SK-N-SH treated with all-trans-retinoic acid at 6 μM for 48 hours (cell line): ENCODE results near the gene AMBN.

Experiments
- ATAC-seq: fragments of 200-7000 bp; cut with Tn5 transposase; 3 replicates; pipeline ENCODE4 v1.9.1; 2020; ENCODE audit warnings: mild to moderate bottlenecking, moderate library complexity
- ARNTL ChIP-seq: fragments of 450-650 bp; formaldehyde crosslinking; IDR thresholded peaks from 2 replicates; pipeline ENCODE4 v1.5.0; 2020; ENCODE audit warnings: low read depth, mild to moderate bottlenecking, moderate library complexity, borderline replicate concordance
- BACH2 ChIP-seq: fragments of 250-450 bp; sonication (Bioruptor Pico); IDR thresholded peaks from 2 replicates; pipeline ENCODE4 v1.9.0; 2021; ENCODE audit warnings: mild to moderate bottlenecking, borderline replicate concordance
- CREB5 ChIP-seq: fragments of 250-450 bp; sonication (Bioruptor Pico); IDR thresholded peaks from 2 replicates; pipeline ENCODE4 v1.5.1; 2020; ENCODE audit warnings: low read depth, mild to moderate bottlenecking, moderate library complexity
- CSRNP3 ChIP-seq: fragments of 250-450 bp; sonication (Bioruptor Pico); IDR thresholded peaks from 2 replicates; pipeline ENCODE4 v1.5.1; 2021; ENCODE audit warnings: mild to moderate bottlenecking, moderate library complexity
- ESRRG ChIP-seq: fragments of 250-450 bp; sonication (Bioruptor Pico); IDR thresholded peaks from 2 replicates; pipeline ENCODE4 v1.6.1; 2021; ENCODE audit warnings: mild to moderate bottlenecking
- GLIS3 ChIP-seq: fragments of 250-450 bp; sonication (Bioruptor Pico); IDR thresholded peaks from 2 replicates; pipeline ENCODE4 v1.5.0; 2020; ENCODE audit warnings: mild to moderate bottlenecking, moderate library complexity
- ISL1 ChIP-seq: fragments of 250-450 bp; sonication (Bioruptor Pico); IDR thresholded peaks from 2 replicates; pipeline ENCODE4 v2.1.2; 2022; ENCODE audit warnings: mild to moderate bottlenecking, moderate library complexity
- OSR1 ChIP-seq: fragments of 250-450 bp; sonication (Bioruptor Pico); IDR thresholded peaks from 2 replicates; pipeline ENCODE4 v1.8.0; 2022; ENCODE audit warnings: moderate library complexity, mild to moderate bottlenecking, inconsistent platforms
- POU6F1 ChIP-seq: fragments of 250-450 bp; sonication (Bioruptor Pico); IDR thresholded peaks from 2 replicates; pipeline ENCODE4 v1.8.0; 2021; ENCODE audit warnings: low read depth, mild to moderate bottlenecking, moderate library complexity, borderline replicate concordance
- PPARA ChIP-seq: fragments of 250-450 bp; sonication (Bioruptor Pico); IDR thresholded peaks from 2 replicates; pipeline ENCODE4 v1.5.0; 2020; ENCODE audit warnings: mild to moderate bottlenecking, borderline replicate concordance
- RARB ChIP-seq: fragments of 250-450 bp; sonication (Bioruptor Pico); IDR thresholded peaks from 2 replicates; pipeline ENCODE4 v1.8.0; 2021; ENCODE audit warnings: mild to moderate bottlenecking, moderate library complexity
- SNAI2 ChIP-seq: fragments of 250-450 bp; sonication (Bioruptor Pico); IDR thresholded peaks from 2 replicates; pipeline ENCODE4 v1.5.0; 2020; ENCODE audit warnings: mild to moderate bottlenecking, moderate library complexity
- TCF4 ChIP-seq: fragments of 250-450 bp; sonication (Bioruptor Pico); IDR thresholded peaks from 2 replicates; pipeline ENCODE4 v1.8.0; 2021; ENCODE audit warnings: mild to moderate bottlenecking, moderate library complexity, borderline replicate concordance
- TOX ChIP-seq: fragments of 250-450 bp; sonication (Bioruptor Pico); IDR thresholded peaks from 2 replicates; pipeline ENCODE4 v1.8.0; 2021; ENCODE audit warnings: mild to moderate bottlenecking, moderate library complexity, borderline replicate concordance
- TSHZ2 ChIP-seq: fragments of 250-450 bp; sonication (Bioruptor Pico); IDR thresholded peaks from 2 replicates; pipeline ENCODE4 v1.5.0; 2020; ENCODE audit warnings: mild to moderate bottlenecking, moderate library complexity
- ZC3H10 ChIP-seq: fragments of 250-450 bp; sonication (Bioruptor Pico); IDR thresholded peaks from 2 replicates; pipeline ENCODE4 v1.5.1; 2021; ENCODE audit warnings: mild to moderate bottlenecking, moderate library complexity
- ZFP3 ChIP-seq: fragments of 250-450 bp; sonication (Bioruptor Pico); IDR thresholded peaks from 2 replicates; pipeline ENCODE4 v1.5.0; 2020; ENCODE audit warnings: mild to moderate bottlenecking, moderate library complexity
- ZFP30 ChIP-seq: fragments of 450-650 bp; formaldehyde crosslinking; IDR thresholded peaks from 2 replicates; pipeline ENCODE4 v1.5.0; 2022; ENCODE audit warnings: mild to moderate bottlenecking, moderate library complexity
- ZNF565 ChIP-seq: fragments of 450-650 bp; formaldehyde crosslinking; conservative IDR thresholded peaks from 2 replicates; pipeline ENCODE4 v1.5.0; 2020; ENCODE audit warnings: low read depth, mild to moderate bottlenecking, moderate library complexity
- ZNF70 ChIP-seq: fragments of 450-650 bp; formaldehyde crosslinking; IDR thresholded peaks from 2 replicates; pipeline ENCODE4 v1.5.0; 2020; ENCODE audit warnings: mild to moderate bottlenecking, moderate library complexity
- ZNF8 ChIP-seq: fragments of 450-650 bp; formaldehyde crosslinking; IDR thresholded peaks from 2 replicates; pipeline ENCODE4 v1.5.0; 2020; ENCODE audit warnings: mild to moderate bottlenecking, moderate library complexity

AMBN gene

GRCh38 chr4:70583952-70584834, 7.9 kb upstream of the AMBN start:
- TF ChIP-seq ZNF565 (no peak), CSRNP3 (CRISPR knock-in tag) (no peak), RARB (CRISPR knock-in tag) (no peak), PPARA (CRISPR knock-in tag) (no peak), OSR1 (CRISPR knock-in tag) (no peak), ZFP30 (CRISPR knock-in tag) (no peak), TSHZ2 (CRISPR knock-in tag) (no peak), ZFP3 (CRISPR knock-in tag) (no peak), ZNF70 (no peak), ARNTL (CRISPR knock-in tag) (no peak), TOX (CRISPR knock-in tag) (no peak), TCF4 (CRISPR knock-in tag) (no peak), ZC3H10 (CRISPR knock-in tag) (no peak), GLIS3 (CRISPR knock-in tag) (no peak), ZNF8 (CRISPR knock-in tag) (no peak), SNAI2 (CRISPR knock-in tag) (no peak), BACH2 (CRISPR knock-in tag) (no peak), POU6F1 (CRISPR knock-in tag) (no peak), CREB5 (CRISPR knock-in tag) (no peak), ESRRG (CRISPR knock-in tag) (no peak)
- ATAC-seq: no peak

GRCh38 chr4:70586841-70587240, 5.2 kb upstream of the AMBN start:
- ATAC-seq: no peak
- TF ChIP-seq BACH2 (CRISPR knock-in tag): no peak
- no peak for TF ChIP-seq CREB5 (CRISPR knock-in tag)
- TF ChIP-seq POU6F1 (CRISPR knock-in tag): no peak
- no peak for TF ChIP-seq GLIS3 (CRISPR knock-in tag)
- TF ChIP-seq RARB (CRISPR knock-in tag): no peak
- no peak for TF ChIP-seq TSHZ2 (CRISPR knock-in tag)
- TF ChIP-seq ZNF70: no peak
- TF ChIP-seq ZNF8 (CRISPR knock-in tag): no peak
- no peak for TF ChIP-seq SNAI2 (CRISPR knock-in tag)
- no peak for TF ChIP-seq ZNF565
- TF ChIP-seq TCF4 (CRISPR knock-in tag): no peak
- no peak for TF ChIP-seq ARNTL (CRISPR knock-in tag)
- TF ChIP-seq CSRNP3 (CRISPR knock-in tag): no peak
- TF ChIP-seq ZC3H10 (CRISPR knock-in tag): no peak
- TF ChIP-seq ISL1: no peak
